Smooth muscle cell (in vitro differentiated cells): ENCODE results near the gene NOL9. TPM values are rescaled to one million over a fixed set of nuclear protein-coding genes. Genes with fewer than 3 reads are reported as not detected.

ENCODE experiments used
- DNase-seq: peaks from one replicate; lab custom pipeline; 2025; ENCODE audit not compliant: unreplicated experiment; lab: John Stamatoyannopoulos, UW
- H2AFZ ChIP-seq: fragments of 200-600 bp; sonication (generic); 2 replicates; pipeline ENCODE4 v1.6.0; 2016; ENCODE audit warnings: antibody characterized with exemption, low read depth, mild to moderate bottlenecking
- H3F3A ChIP-seq: fragments of 200-600 bp; sonication (generic); 2 replicates; pipeline ENCODE4 v1.6.0; 2017; ENCODE audit warnings: antibody characterized with exemption, low read depth
- H3K27ac ChIP-seq: fragments of 200-600 bp; sonication (generic); 2 replicates; pipeline ENCODE4 v1.5.1; 2016; ENCODE audit warnings: low read depth, mild to moderate bottlenecking
- H3K27me3 ChIP-seq: fragments of 200-600 bp; sonication (generic); 2 replicates; pipeline ENCODE4 v1.6.1; 2016; ENCODE audit warnings: low read depth, mild to moderate bottlenecking
- H3K36me3 ChIP-seq: fragments of 200-600 bp; sonication (generic); 2 replicates; pipeline ENCODE4 v1.5.1; 2016; ENCODE audit warnings: low read depth
- H3K4me1 ChIP-seq: fragments of 200-600 bp; sonication (generic); 2 replicates; pipeline ENCODE4 v1.5.1; 2016; ENCODE audit warnings: low read depth
- H3K4me2 ChIP-seq: fragments of 200-600 bp; sonication (generic); 2 replicates; pipeline ENCODE4 v1.6.0; 2016; ENCODE audit warnings: mild to moderate bottlenecking
- H3K4me3 ChIP-seq: fragments of 200-600 bp; sonication (generic); 2 replicates; pipeline ENCODE4 v1.5.1; 2016; ENCODE audit warnings: mild to moderate bottlenecking
- H3K79me2 ChIP-seq: fragments of 200-600 bp; sonication (generic); 2 replicates; pipeline ENCODE4 v1.6.0; 2016; ENCODE audit warnings: low read depth, mild to moderate bottlenecking
- H3K9ac ChIP-seq: fragments of 200-600 bp; sonication (generic); 2 replicates; pipeline ENCODE4 v1.6.0; 2016; ENCODE audit warnings: low read depth
- H3K9me3 ChIP-seq: fragments of 200-600 bp; sonication (generic); replicated peaks from 2 replicates; pipeline ENCODE4 v1.5.1; 2016; ENCODE audit warnings: low read depth
- H4K20me1 ChIP-seq: fragments of 200-600 bp; sonication (generic); 2 replicates; pipeline ENCODE4 v1.6.0; 2016; ENCODE audit warnings: low read depth
- WGBS: methylation state at CpG from one replicate; pipeline ENCODE4 v1.1.7; 2016; ENCODE audit warnings: low lambda C conversion rate; 5-methylcytosine and 5-hydroxymethylcytosine counted together
- polyA plus RNA-seq: library from polyadenylated mRNA; unstranded; fragments of >200 nt; fragmentation: Nextera tagmentation; extraction: Ambion mirVana; gene quantifications from 2 replicates; pipeline ENCODE4 v1.2.1, GENCODE V29; 2016
- total RNA-seq: library from RNA; depleted of rRNA; stranded (reverse); fragments of >200 nt; gene quantifications from 2 replicates; pipeline ENCODE4 v1.2.3, GENCODE V29; 2014
- TF ChIP-seq, protein P1 (sequence below): fragments of 200-600 bp; sonication (generic); IDR thresholded peaks from 2 replicates; pipeline ENCODE4 v1.5.1; 2017; ENCODE audit warnings: borderline replicate concordance, mild to moderate bottlenecking, antibody characterized with exemption; ENCODE audit not compliant: insufficient read depth, poor library complexity, severe bottlenecking

NOL9 gene
- total and polyA plus RNA-seq, 2 experiments from 2014 or later: 8.1 to 12.0 TPM

DNA sequence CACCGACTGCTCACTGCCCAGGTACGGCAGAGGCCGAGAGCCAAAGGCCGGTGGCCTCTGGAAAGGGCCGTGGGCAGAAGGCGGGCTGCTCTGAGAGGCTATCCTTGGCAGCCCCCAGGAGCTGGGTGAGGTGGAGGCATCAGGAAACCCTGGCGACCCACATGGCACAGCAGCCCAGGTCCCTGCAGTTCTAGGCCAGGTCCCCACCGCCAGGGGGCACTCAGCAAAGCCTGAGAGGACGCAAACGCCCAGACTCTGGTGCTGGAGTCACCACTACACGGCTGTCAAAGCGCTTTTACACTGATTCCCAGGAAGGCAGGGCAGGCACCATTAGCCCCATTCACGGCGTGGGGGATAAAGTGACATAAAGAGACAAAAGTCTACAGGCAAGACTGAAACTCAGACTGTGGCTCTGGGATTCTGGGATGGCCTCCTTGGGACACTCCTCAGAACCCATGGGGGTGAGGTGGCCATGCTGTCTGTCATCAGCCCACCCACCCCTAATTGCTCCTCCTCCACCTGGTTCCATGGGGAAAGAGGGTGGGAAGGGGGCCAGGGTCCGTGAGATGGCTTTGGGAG lies 67.8 kb downstream of the NOL9 start:
- no peaks in the 10 kb centered on the region for H3K9me3 ChIP-seq
- peak overlapping the region; percentile 93 for H3K4me2 ChIP-seq
- H3F3A ChIP-seq: no peaks in the 10 kb centered on the region
- H3K79me2 ChIP-seq: peaks cover 2% of the 10 kb centered on the region
- no peak overlapping the region for H2AFZ ChIP-seq
- H4K20me1 ChIP-seq: peaks cover 25% of the 10 kb centered on the region
- H3K4me1 ChIP-seq: peaks cover 11% of the 10 kb centered on the region
- TF ChIP-seq, protein P1, sequence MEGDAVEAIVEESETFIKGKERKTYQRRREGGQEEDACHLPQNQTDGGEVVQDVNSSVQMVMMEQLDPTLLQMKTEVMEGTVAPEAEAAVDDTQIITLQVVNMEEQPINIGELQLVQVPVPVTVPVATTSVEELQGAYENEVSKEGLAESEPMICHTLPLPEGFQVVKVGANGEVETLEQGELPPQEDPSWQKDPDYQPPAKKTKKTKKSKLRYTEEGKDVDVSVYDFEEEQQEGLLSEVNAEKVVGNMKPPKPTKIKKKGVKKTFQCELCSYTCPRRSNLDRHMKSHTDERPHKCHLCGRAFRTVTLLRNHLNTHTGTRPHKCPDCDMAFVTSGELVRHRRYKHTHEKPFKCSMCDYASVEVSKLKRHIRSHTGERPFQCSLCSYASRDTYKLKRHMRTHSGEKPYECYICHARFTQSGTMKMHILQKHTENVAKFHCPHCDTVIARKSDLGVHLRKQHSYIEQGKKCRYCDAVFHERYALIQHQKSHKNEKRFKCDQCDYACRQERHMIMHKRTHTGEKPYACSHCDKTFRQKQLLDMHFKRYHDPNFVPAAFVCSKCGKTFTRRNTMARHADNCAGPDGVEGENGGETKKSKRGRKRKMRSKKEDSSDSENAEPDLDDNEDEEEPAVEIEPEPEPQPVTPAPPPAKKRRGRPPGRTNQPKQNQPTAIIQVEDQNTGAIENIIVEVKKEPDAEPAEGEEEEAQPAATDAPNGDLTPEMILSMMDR: peak; percentile 85
- H3K4me3 ChIP-seq: peak overlapping the region; percentile 66
- no peak overlapping the region for H3K9ac ChIP-seq
- H3K36me3 ChIP-seq: no peaks in the 10 kb centered on the region
- WGBS: 6% methylated on average over 15 of the region's 15 CpGs
- DNase-seq: peak; percentile 58
- H3K27me3 ChIP-seq: peaks cover 10% of the 10 kb centered on the region
- H3K27ac ChIP-seq: no peak overlapping the region

DNA sequence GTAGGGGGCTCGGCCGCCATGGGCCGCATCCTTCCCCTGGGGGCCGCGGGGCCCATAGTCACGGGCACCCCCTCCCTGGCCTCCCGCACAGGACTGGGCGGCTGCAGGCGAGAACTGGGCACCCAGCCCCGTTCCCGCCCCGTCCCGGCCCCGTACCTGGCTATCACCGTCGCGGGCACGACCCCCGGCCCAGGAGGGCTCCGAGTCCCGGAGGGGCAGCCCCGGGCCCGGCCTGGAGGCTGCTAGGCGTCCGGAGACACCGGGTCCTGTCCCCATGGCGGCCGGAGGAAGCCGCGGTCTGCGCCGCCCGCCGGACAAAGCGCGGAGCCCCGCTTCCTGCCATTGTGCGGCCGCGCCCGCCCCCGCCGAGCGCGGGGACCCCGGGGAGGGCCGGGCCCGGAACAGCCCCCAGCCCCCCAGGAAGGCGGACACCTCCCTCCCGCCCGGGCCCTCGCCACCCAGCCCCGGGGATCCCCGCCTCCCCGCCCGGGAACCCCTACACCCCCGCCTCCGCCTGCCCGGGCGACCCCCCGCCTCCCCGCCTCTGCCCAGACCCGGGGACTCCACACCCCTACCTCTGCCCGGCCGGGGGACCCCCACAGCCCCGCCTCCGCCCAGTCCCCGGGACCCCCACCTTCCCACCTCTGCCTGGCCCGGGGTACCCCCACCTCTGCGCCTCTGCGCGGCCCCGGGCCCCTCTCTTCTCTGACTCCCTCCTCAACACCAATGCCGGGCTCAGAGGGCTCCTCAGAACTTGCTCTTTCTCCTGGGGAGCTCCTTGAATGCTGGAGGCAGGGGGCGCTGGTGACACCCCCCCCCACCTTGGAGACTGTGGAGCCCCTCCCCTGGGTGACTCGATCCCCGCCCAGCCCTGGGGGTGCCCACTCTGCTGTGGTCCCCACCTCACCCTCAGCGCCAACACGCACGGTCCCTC lies 68.9 kb downstream of the NOL9 start:
- Histone ChIP-seq H2AFZ (peak overlapping the region; percentile 66), H3K27ac (no peak overlapping the region)
- no peak for DNase-seq

DNA sequence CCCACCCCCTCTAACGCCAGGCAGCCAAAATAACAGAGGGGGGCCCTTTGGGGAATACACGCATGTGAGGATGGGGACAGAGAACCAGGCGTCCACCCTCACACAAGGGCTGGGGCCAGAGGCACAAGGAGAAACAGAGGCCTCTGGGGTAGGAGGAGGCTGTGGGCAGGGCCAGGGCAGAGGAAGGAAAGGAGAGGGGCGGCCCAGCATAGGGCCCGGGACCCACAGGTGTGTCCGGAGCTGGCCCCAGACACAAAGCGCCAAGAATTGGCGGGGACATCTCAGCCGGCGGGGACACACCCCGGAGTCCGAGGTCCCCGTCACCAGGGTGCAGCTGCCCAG lies 69.5 kb downstream of the NOL9 start:
- peak overlapping the region; percentile 39 for H3K9ac ChIP-seq
- no peak overlapping the region for H3K27ac ChIP-seq
- TF ChIP-seq, protein P1: no peak
- 43% methylated on average over 13 of the region's 13 CpGs for WGBS
- peaks cover 11% of the 10 kb centered on the region for H3K4me1 ChIP-seq
- DNase-seq: no peak
- peak overlapping the region; percentile 93 for H3K4me2 ChIP-seq
- H3K27me3 ChIP-seq: peaks cover 10% of the 10 kb centered on the region
- H4K20me1 ChIP-seq: peaks cover 41% of the 10 kb centered on the region
- no peaks in the 10 kb centered on the region for H3K9me3 ChIP-seq
- H3K79me2 ChIP-seq: peaks cover 2% of the 10 kb centered on the region
- H3K36me3 ChIP-seq: no peaks in the 10 kb centered on the region
- peak overlapping the region; percentile 66 for H3K4me3 ChIP-seq
- no peak overlapping the region for H2AFZ ChIP-seq
- no peaks in the 10 kb centered on the region for H3F3A ChIP-seq

More for the DNA sequence above, 68.9 kb downstream of the NOL9 start:
- Histone ChIP-seq H3K4me2 (peak overlapping the region; percentile 93), H3K9ac (peak overlapping the region; percentile 54), H3F3A (no peaks in the 10 kb centered on the region), H3K27me3 (peaks cover 10% of the 10 kb centered on the region), H3K4me1 (peaks cover 11% of the 10 kb centered on the region), H3K79me2 (peaks cover 2% of the 10 kb centered on the region), H3K9me3 (no peaks in the 10 kb centered on the region), H3K4me3 (peak overlapping the region; percentile 66), H3K36me3 (no peaks in the 10 kb centered on the region), H4K20me1 (peaks cover 34% of the 10 kb centered on the region)
- TF ChIP-seq, protein P1: no peak
- 2% methylated on average over 22 of the region's 80 CpGs for WGBS
